Keratinocyte (primary cell): ENCODE data around the gene DNHD1.
"Not testable (repeated sequence)": the region's sequence is repeated elsewhere in the genome, so short reads cannot be mapped to it uniquely, and the experiment has no call there.

Experiments
- EZH2 ChIP-seq: IDR thresholded peaks from one replicate; pipeline ENCODE4 v1.6.1; 2012; ENCODE audit warnings: inconsistent platforms, mild to moderate bottlenecking, low read length, moderate library complexity
- TF ChIP-seq, protein P1 (sequence below), 3 experiments: IDR thresholded peaks in 1 of 3; conservative IDR thresholded peaks in 1 of 3; optimal IDR thresholded peaks in 1 of 3; 2 replicates in 2 of 3; 3 replicates in 1 of 3; pipeline versions ENCODE3 to v1.5.1; 2011; ENCODE audit warnings: low read length in 3 of 3, mild to moderate bottlenecking in 3 of 3, moderate library complexity in 2 of 3, control low read depth in 1 of 3, inconsistent platforms in 1 of 3; ENCODE audit not compliant: insufficient read depth in 2 of 3; ENCODE audit errors: extremely low read depth in 1 of 3

DNA sequence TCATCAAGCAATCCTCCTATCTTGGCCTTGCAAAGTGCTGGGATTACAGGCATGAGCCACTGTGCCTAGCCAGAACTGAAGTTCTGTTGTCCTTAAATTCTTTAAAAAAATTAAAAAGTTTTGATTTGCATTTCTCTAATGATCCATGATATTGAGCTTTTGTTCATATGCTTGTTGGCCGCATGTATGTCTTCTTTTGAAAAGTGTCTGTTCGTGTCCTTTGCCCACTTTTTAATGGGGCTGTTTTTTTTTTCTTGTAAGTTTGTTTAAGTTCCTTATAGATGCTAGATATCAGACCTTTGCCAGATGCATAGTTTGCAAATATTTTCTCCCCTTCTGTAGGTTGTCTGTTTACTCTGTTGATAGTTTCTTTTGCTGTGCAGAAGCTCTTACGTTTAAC, 24.9 kb downstream of the DNHD1 start:
- TF ChIP-seq, protein P1, sequence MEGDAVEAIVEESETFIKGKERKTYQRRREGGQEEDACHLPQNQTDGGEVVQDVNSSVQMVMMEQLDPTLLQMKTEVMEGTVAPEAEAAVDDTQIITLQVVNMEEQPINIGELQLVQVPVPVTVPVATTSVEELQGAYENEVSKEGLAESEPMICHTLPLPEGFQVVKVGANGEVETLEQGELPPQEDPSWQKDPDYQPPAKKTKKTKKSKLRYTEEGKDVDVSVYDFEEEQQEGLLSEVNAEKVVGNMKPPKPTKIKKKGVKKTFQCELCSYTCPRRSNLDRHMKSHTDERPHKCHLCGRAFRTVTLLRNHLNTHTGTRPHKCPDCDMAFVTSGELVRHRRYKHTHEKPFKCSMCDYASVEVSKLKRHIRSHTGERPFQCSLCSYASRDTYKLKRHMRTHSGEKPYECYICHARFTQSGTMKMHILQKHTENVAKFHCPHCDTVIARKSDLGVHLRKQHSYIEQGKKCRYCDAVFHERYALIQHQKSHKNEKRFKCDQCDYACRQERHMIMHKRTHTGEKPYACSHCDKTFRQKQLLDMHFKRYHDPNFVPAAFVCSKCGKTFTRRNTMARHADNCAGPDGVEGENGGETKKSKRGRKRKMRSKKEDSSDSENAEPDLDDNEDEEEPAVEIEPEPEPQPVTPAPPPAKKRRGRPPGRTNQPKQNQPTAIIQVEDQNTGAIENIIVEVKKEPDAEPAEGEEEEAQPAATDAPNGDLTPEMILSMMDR (optimal IDR thresholded peaks at IDR 0.05 in 1 of 3, IDR thresholded peaks at IDR 0.05 in 1 of 3, conservative IDR thresholded peaks at IDR 0.05 in 1 of 3; ENCODE audit: extremely low read depth in 1 of 3, insufficient read depth in 2 of 3, low read length in 3 of 3), result not testable (repeated sequence)
- TF ChIP-seq EZH2, result not testable (repeated sequence)
